Cardiac septum (tissue), 1 donor: ENCODE data around the gene RARS1. TPM values are rescaled to one million over a fixed set of nuclear protein-coding genes. Genes with fewer than 3 reads are reported as not detected.

Source experiments
- DNase-seq: peaks from one replicate; pipeline ENCODE4 v3.0.0-alpha.2; 2020; ENCODE audit warnings: low spot score
- intact Hi-C: fragments of 100-400 bp; cut with DNase I; formaldehyde crosslinking; loops from one replicate; pipeline ENCODE4 v1.14.0; 2022
- total RNA-seq: library from RNA; stranded (reverse); fragmentation: NEBNext Ultra II Directional; extraction: Animal tissue kit (Norgen Biotek cat#: 25700); gene quantifications from one replicate; pipeline ENCODE4 v1.2.1, GENCODE V29; 2021
- donor health status: DM: no; HTN: no; CAD: no.

Gene RARS1
- total RNA-seq, 1 donor from 2014 or later, result 47.4 TPM

DNA sequence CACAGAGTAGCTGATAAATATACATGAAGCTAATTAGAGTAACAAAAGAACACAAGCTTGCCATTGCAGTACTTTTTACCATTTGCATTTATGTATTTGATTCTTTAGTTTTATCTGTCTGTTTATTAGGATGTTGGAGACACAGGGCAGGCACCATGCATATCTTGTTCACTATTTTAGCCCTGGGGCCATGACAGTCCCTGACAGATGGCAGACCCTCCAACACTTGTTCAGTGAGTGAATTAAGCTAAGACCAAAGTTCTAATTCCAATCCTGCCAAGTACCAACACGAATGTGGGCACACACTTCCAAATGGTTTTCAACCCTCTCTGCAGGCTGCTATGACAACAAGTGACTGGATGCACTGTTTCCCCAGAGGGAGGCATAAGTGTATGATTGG lies 12.0 kb upstream of the RARS1 start:
- intact Hi-C loops, result no loop called here

DNA sequence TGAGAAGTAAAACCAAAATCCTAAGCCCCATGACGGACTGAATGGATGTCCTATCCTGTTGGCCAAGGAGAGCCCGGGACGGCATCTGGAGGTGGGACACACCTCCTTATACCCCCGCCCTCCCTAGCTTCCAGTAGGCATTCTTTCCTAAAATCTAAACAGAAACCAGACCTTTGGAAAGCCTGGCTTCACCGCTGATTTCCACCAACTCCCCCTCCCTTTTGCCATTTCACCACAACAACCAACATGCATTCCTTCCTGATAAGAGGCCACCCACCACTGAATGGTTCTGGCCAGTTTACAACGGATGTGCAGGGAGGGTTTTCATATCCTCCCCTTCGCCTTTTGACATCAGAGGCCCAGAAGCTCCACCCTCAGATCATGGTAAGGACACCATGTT lies 9.2 kb upstream of the RARS1 start:
- intact Hi-C loops, result no loop called here
- no peak for DNase-seq

More for the DNA sequence above, 12.0 kb upstream of the RARS1 start:
- DNase-seq, result no peak

DNA sequence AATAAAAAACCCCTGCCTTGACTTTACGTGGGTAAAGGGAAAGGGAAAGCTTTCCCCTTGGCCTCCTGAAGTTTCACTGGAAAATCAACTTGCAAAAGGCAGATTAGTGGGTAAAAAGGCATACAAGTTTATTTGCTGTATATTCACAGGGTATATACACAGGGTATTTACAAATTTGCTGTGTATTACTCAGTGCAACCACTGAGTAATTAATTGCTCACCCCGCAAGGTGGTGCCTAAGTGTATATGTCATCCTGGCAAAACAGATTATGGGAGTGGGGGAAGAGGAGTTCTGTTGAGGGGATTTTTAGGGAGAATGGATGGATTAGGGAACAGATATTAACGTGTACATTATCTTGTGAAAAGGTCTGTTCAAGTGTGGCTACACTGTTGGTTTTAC lies 7.1 kb upstream of the RARS1 start:
- no peak for DNase-seq
- intact Hi-C loops, result no loop called here

- no peak for DNase-seq
- intact Hi-C loops, result loop anchor here (5.0 to 10.0 kb wide), 2 partner anchors 208 to 1104 kb away; partner anchors contain the start of gene SPDL1
Observed at GRCh38 chr5:168480601-168481000, 5.7 kb upstream of the RARS1 start.

- DNase-seq, result no peak
- intact Hi-C loops, result loop anchor here (5.0 to 10.0 kb wide), 2 partner anchors 209 to 1103 kb away; partner anchors contain the start of gene SPDL1
Observed at GRCh38 chr5:168481330-168481788, 4.9 kb upstream of the RARS1 start.

- no peak for DNase-seq
- intact Hi-C loops, result loop anchor here (5.0 to 10.0 kb wide), 2 partner anchors 210 to 1102 kb away; partner anchors contain the start of gene SPDL1
Observed at GRCh38 chr5:168482361-168482760, 3.9 kb upstream of the RARS1 start.

DNA sequence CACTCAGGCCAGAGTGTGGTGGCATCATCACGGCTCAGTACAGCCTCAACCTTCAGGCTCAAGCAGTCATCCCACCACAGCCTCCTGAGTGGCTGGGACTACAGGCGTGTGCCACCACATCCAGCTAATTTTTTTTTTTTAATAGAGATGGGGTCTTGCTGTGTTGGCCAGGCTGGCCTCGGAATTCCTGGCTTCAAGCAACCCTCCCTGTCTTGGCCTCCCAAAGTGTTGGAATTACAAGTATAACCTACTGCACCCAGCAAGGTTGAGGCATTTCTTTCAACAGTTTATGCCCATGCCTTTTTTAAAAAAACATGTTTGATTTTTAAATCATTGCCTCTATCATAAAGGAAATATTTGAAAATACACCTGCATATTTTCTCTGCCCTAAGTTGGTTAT lies 2.8 kb downstream of the RARS1 start:
- intact Hi-C loops, result loop anchor here (5.0 to 10.0 kb wide), 2 partner anchors 88 to 1096 kb away; partner anchors contain the start of genes PANK3 and SPDL1

DNA sequence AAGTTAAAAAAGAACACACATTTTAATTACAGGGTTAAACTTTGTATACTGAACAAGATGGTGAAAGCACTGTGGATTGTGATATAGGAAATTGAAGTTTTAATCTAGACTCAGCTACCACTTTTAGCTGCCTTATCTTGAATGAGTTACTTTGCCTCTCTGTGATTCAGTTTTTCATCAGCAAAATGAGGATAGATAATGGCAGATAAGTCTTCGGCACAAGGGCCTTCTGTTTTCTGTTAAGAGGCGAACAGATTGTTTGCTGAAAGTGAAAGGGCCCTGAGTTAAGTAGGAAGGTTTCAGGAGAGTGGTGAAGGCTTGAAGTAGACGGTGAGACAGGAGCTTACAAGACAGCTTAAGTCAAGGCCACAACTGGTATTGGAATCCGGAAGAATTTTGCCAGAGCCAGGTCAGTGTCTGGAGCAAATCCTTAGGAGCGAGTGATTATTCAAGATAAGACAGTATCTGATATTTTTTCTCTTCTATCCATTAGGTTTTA lies 7.8 kb downstream of the RARS1 start:
- no peak for DNase-seq
- intact Hi-C loops, result no loop called here

More for the DNA sequence above, 2.8 kb downstream of the RARS1 start:
- no peak for DNase-seq

- intact Hi-C loops, result no loop called here
Observed at GRCh38 chr5:168502563-168503237, 16.4 kb downstream of the RARS1 start.

GRCh38 chr5:168513861-168514428 lies 27.7 kb downstream of the RARS1 start:
- DNase-seq, result no peak

More at GRCh38 chr5:168502563-168503237, 16.4 kb downstream of the RARS1 start:
- no peak for DNase-seq

DNA sequence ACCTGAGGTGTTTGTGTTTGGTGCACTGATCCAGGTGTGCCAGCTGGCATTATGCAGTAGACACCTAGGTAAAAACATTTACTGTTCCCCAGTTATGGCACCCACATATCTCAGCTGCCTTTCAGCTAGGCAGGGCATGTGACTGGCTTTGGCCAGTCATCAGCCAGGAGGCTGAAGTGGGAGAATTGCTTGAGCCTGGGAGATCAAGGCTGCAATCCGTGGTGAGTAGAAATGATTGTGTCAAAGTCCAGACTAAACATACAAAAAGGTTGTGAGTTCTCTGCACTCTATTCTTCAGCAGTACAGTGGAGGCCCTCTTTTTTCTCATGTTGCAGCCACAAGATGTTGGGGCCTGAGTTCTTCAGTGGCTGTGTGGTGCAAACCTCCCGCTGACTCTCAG lies 39.6 kb downstream of the RARS1 start:
- no peak for DNase-seq
- intact Hi-C loops, result no loop called here

More at GRCh38 chr5:168513861-168514428, 27.7 kb downstream of the RARS1 start:
- intact Hi-C loops, result no loop called here

DNA sequence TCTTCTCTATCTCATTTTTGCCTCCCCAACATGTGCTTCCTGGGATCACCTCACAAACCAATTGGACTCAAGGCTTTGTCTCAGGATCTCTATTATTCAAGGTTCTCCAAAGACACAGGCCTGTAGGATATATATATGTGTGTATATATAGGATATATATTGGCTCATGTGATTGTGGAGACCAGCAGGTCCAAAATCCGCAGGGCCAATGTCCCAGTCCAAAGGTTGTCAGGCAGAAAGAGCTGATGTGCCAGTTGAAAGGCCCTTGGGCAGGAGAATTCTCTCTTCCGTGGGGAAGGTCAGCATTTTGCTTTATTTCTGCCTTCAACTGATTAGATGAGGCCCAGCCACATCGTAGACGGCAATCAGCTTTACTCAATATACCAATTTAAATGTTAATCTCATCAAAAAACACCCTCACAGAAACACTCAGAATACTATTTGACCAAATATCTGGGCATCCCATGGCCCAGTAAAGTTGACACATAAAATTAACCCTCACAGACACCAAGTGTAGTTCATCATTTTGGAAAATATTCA lies 41.6 kb downstream of the RARS1 start:
- intact Hi-C loops, result no loop called here
- DNase-seq, result no peak

DNA sequence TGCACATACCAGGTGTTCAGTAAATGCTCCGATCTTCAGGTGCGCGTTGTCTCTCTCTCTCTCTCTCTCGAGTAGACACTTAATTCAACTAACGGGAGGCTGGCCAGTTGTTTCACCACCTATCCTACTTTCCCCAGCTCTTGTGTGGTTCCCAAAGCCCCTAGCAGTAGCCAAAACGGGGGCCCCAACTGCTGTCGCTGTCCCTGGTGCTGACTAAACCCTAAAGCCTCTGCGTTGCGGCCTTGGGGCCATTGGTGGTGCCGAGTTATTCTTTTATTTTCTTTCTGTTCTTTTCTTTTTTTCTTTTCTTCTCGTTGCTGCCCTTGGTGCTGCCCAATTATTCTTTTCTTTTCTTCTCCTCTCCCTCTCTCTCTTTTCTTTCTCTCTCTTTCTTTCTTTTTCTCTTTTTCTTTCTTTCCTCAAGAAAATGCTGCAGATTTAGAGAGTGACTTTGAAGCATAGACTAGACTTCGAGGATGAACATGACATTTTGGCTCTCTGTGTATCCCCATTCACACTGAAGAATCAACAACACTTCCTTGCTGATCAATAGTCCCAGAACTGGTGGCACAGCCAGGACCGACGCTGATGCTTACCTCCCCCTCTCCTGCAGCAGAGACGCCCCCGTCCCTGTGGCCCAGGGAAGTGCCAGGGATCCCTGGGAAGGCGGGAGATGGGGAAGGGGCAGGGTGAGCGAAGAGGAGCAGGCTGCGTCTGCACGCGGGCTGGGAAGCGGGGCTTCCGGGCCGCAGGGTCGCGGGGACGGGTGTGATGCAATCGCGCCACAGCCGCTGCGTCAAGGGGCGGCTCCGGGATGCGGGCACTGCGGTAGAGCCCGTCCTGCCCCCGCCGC lies 42.5 kb downstream of the RARS1 start, which contains the start of gene FBLL1:
FBLL1 (plus strand) TSS at position 785 of the 853 bp plus-strand sequence. CDS start 200 bp downstream, outside the sequence.
- intact Hi-C loops, result no loop called here

DNA sequence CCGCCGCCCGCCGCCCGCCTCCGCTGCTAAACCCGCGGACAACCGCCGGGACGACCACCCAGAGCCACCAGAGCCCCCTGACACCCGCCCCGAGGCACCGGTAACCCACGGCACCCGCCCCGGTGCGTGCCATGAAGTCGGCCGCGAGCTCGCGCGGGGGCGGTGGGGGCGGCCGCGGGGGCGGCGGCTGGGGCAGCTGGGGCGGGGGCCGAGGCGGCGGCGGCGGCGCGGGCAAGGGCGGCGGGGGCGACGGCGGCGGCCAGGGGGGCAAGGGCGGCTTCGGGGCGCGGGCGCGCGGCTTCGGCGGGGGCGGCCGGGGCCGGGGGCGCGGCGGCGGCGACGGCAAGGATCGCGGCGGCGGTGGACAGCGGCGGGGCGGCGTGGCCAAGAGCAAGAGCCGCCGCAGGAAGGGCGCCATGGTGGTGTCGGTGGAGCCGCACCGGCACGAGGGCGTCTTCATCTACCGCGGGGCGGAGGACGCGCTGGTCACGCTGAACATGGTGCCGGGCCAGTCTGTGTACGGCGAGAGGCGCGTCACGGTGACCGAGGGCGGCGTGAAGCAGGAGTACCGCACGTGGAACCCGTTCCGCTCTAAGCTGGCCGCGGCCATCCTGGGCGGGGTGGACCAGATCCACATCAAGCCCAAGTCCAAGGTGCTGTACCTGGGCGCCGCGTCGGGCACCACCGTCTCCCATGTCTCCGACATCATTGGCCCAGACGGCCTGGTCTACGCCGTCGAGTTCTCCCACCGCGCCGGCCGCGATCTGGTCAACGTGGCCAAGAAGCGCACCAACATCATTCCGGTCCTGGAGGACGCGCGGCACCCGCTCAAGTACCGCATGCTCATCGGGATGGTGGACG lies 43.3 kb downstream of the RARS1 start:
- no peak for DNase-seq
- intact Hi-C loops, result no loop called here

More for the DNA sequence above, 42.5 kb downstream of the RARS1 start, which contains the start of gene FBLL1:
- no peak for DNase-seq

GRCh38 chr5:168530621-168531150 lies 44.4 kb downstream of the RARS1 start:
- intact Hi-C loops, result no loop called here

DNA sequence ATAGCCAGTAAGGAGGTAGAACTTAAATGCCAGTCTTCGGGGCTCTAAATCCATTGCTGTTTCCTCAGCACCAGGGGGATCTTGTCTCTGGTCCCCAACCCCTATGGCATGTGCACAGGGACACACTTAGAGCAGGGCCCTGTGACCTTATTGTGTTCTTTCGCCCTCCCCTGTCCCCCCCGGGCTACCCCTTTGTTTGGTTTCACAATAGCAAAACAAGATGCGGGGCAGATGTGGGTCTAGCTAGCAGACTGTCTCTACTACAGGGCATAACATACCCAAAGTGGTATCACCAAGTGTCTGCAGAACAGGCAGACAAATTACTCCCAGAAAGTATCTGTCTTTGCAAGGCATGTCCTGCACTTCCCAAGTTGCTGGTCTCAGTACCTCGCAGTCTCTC lies 44.9 kb downstream of the RARS1 start:
- no peak for DNase-seq
- intact Hi-C loops, result no loop called here

More at GRCh38 chr5:168530621-168531150, 44.4 kb downstream of the RARS1 start:
- no peak for DNase-seq

- DNase-seq, result no peak
- intact Hi-C loops, result no loop called here
Observed at GRCh38 chr5:168531987-168532864, 46.0 kb downstream of the RARS1 start.
